VCaP (cell line): ENCODE data around the gene GRAMD1A.

ENCODE experiments used
- H3K27ac ChIP-seq: fragments of 450-650 bp; 2 replicates; pipeline ENCODE4 v1.5.1; 2017
- TF ChIP-seq, protein P1 (sequence below): fragments of 450-650 bp; conservative IDR thresholded peaks from 2 replicates; pipeline ENCODE4 v1.5.1; 2017; ENCODE audit warnings: mild to moderate bottlenecking, moderate library complexity

GRAMD1A gene

GRCh38 chr19:34999498-35000337 lies at the start of gene GRAMD1A:
TSS of gene GRAMD1A (plus strand) at chr19:35000323. CDS start at chr19:35000479, 156 bp downstream.
- TF ChIP-seq, protein P1, sequence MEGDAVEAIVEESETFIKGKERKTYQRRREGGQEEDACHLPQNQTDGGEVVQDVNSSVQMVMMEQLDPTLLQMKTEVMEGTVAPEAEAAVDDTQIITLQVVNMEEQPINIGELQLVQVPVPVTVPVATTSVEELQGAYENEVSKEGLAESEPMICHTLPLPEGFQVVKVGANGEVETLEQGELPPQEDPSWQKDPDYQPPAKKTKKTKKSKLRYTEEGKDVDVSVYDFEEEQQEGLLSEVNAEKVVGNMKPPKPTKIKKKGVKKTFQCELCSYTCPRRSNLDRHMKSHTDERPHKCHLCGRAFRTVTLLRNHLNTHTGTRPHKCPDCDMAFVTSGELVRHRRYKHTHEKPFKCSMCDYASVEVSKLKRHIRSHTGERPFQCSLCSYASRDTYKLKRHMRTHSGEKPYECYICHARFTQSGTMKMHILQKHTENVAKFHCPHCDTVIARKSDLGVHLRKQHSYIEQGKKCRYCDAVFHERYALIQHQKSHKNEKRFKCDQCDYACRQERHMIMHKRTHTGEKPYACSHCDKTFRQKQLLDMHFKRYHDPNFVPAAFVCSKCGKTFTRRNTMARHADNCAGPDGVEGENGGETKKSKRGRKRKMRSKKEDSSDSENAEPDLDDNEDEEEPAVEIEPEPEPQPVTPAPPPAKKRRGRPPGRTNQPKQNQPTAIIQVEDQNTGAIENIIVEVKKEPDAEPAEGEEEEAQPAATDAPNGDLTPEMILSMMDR, result no peak
- peak within 1 kb of the TSS; percentile 93 for H3K27ac ChIP-seq

GRCh38 chr19:34953092-34953491 lies 47.0 kb upstream of the GRAMD1A start:
- TF ChIP-seq, protein P1, result no peak
- H3K27ac ChIP-seq, result no peak overlapping the region

GRCh38 chr19:34957830-34958751 lies 42.0 kb upstream of the GRAMD1A start:
- TF ChIP-seq, protein P1, result no peak

DNA sequence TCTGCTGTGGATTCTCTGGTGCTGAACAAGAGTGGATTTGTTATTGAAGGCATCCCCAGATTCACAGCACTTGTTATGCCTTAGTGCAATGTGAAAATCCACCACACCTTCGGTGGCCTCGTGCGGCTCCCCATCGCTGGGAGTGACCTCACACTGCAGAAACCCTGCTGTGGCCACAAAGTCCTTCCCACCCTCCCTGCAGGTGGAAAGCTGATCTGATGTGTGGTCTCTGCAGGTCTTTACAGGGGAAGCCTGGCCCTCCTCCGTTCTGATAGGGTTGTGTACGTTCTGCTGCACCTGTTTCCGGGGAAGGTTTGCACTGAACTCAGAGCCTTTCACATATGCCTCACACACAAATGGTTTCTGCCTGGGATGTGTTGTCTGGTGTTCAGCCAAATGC lies 41.1 kb upstream of the GRAMD1A start:
- no peak overlapping the region for H3K27ac ChIP-seq
- TF ChIP-seq, protein P1, result no peak

More at GRCh38 chr19:34957830-34958751, 42.0 kb upstream of the GRAMD1A start:
- H3K27ac ChIP-seq, result no peak overlapping the region

GRCh38 chr19:34960103-34960805 lies 39.9 kb upstream of the GRAMD1A start:
- no peak overlapping the region for H3K27ac ChIP-seq
- TF ChIP-seq, protein P1, result no peak

DNA sequence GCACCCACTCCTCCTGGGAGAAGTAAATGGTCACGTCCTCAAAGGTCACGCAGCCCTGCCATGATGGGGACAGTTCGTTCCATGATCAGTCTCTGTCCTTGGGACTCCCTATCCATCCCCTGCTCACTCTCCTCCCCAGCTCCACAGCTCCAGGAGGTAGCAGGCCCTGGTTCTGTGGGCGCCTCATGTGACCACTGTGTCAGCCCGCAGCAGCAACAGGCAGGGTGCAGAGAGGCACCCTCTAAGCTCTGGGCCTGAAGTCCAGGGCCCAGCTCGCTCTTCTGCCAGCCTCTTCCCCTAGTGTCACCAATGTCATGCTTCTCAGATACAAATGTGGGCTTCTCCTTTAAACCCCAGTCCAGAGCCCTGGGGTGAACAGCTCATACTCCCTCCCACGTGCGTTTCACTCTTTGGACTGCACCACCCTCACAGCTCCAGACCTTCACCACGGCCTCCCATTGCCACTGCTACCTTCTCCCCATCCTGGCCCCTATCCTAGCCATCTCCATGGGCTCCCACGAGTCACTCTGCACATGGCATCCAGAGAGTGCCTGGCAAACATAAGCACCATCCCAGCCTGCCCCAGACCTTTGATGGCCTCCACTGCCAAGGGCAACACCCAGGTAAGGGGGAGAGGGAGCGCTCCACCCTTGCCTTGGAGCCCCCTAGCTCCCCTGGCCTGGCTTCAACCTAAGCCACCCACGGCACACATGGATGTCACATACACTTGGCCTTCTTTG lies 39.0 kb upstream of the GRAMD1A start:
- TF ChIP-seq, protein P1, result no peak
- H3K27ac ChIP-seq, result peak overlapping the region; percentile 97
